ENCODE results near the gene BSND.
A peak's percentile ranks its signal among the peaks of the same experiment; 100 is the strongest.

Gene BSND

DNA sequence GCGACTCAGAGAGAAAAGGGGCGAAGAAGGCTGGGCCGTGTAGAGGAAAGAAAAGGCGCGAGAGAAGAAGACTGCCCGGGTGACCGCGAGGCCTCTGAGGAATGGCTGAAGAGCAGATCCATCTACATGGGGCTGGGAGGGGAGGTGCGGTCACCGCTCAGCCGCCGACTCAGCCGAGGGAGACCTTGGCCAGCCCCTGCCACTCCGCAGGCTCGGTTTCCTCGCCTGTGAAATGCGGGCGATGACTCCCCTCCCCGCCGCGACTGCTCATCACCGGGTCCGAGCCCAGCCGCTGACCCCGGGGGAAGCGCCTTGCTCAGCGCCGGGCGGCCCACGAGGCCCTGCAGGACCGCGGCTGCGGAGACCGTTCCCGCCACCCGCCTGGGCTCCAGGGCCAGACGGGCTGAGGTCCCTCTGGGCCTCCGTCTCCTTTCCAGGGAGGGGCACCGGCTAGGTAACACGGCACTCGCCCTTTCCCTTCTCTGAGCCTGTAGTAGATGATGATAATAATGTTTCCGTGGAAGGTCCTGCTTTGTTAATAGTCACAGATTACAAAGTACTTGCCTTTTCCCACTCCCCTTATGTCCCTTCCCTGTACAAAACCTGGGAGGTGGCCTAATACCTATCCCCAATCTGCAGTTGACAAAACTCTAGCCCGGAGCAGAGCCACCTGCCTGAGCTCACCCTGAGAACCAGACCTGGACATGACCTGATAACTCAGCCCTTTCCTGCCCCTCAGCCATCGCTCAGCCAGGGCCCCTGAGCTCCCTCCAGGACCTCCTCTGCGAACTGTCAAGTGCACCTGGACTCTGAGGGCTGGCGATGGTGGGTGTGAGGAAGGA lies 1.6 kb upstream of the BSND start:
- no peak for DNase-seq (ENCODE audit: low spot score)
- Histone ChIP-seq H3K4me3 (peak overlapping the region; percentile 30), H3K27ac (no peak overlapping the region)
- TF ChIP-seq, protein P1, sequence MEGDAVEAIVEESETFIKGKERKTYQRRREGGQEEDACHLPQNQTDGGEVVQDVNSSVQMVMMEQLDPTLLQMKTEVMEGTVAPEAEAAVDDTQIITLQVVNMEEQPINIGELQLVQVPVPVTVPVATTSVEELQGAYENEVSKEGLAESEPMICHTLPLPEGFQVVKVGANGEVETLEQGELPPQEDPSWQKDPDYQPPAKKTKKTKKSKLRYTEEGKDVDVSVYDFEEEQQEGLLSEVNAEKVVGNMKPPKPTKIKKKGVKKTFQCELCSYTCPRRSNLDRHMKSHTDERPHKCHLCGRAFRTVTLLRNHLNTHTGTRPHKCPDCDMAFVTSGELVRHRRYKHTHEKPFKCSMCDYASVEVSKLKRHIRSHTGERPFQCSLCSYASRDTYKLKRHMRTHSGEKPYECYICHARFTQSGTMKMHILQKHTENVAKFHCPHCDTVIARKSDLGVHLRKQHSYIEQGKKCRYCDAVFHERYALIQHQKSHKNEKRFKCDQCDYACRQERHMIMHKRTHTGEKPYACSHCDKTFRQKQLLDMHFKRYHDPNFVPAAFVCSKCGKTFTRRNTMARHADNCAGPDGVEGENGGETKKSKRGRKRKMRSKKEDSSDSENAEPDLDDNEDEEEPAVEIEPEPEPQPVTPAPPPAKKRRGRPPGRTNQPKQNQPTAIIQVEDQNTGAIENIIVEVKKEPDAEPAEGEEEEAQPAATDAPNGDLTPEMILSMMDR (IDR thresholded peaks at IDR 0.05): no peak

DNA sequence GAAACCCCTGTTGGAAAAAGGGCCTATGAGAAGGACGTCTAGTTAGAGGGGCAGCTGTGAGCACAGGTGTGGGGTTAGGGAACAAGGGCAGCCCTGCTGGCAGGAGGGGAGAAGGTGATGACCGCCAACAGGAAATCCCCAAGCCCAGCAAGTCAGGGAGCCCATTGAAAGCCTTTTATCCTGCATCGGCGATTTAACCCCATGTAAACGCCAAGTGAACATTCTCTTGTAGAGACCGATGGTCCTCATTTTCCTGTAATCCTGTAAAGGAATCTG lies 1.1 kb upstream of the BSND start:
- TF ChIP-seq, protein P1 (IDR thresholded peaks at IDR 0.05): no peak
- H3K27ac ChIP-seq: no peak overlapping the region
- DNase-seq (ENCODE audit: low spot score): no peak
- H3K4me3 ChIP-seq: no peak overlapping the region

DNA sequence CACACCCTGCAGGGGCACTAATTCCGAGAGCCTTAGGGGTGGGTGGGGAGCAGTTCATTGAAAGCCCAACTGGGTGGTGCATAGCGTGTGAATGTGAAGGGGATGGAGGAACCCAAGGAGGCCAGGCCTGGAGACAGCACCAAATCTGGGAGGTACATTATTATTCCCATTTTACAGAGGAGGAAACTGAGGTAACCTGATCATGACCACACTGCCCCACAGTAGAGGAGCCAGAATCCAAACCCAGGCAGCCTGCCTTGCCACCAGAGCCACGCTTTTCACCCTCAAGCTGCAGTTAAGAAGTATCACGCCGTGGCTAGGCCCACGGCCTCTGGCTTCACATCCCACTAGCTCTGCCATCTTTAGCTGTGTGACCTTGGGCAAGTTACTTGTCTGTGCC lies 633 bp upstream of the BSND start:
- no peak overlapping the region for H3K27ac ChIP-seq
- DNase-seq (ENCODE audit: low spot score): no peak
- H3K4me3 ChIP-seq: no peak overlapping the region
- TF ChIP-seq, protein P1 (IDR thresholded peaks at IDR 0.05): no peak

DNA sequence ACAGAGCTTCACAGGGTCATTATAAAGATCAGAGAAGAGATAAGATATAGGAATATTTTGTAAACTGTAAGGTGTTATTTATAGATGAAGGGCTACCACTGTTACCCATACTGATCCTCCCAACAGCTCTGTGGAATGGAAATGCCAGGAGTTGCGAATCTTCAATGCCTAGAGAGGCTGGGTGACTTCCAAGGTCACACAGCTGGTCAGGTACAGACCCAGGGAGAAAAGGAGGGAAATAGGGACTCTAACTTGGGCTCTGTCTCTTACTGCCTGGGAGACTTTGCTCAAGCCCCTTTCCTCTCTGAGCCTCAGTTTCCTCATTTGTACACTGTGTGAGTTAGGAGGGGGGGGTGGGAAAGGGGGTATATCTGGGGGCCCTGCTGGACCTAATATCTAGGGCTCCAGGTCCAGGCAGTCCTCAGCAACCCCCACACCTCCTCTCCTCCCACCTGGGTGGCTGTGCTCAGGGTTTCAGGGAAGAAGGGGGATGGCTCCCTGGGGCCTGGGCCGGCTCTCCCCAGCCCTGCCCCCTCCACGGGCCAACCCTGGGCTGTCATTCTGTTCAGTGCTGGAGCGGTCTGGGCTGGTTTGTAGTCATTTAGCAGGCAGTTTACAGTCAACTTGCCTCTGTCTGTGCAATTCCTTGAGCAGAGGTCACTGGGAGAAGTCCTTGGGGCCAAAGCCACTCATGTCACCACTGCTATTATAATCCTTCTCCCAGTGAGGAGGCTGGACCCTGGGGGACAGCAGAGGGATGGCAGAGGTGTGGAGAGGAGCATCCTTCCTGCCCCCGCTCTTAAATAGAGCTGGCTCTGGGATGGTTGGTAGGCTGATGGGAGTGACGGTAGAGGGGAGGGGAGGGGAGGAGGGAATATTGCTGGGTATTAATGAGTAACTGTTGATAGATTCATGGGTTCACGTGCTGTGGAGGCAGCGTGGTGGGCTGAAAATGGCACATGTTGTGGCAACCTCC lies 1.7 kb downstream of the BSND start:
- H3K27ac ChIP-seq: no peak overlapping the region
- no peak overlapping the region for H3K4me3 ChIP-seq
- no peak for DNase-seq (ENCODE audit: low spot score)
- TF ChIP-seq, protein P1 (IDR thresholded peaks at IDR 0.05): no peak

DNA sequence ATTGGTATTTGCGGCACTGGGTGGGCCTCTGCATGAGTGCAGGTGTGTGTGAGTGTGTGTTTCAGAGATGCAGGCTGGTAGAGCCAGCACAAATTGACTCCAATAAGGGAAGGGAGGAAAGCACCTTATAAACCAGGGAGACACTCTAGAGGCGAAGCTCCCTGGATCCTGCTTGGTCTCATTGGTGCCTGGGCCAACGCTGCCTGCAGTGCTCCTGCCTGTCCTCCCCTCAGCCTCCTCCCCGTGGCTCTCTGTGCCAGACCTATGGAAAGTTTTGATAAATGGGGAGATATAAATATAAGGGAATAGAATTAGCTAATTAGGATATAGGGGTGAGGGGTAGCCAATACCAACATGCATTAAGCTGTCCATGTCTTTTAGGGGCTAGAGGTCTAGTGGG lies 2.6 kb downstream of the BSND start:
- Histone ChIP-seq H3K4me3 (no peak overlapping the region), H3K27ac (no peak overlapping the region)
- DNase-seq (ENCODE audit: low spot score): no peak
- TF ChIP-seq, protein P1 (IDR thresholded peaks at IDR 0.05): no peak

DNA sequence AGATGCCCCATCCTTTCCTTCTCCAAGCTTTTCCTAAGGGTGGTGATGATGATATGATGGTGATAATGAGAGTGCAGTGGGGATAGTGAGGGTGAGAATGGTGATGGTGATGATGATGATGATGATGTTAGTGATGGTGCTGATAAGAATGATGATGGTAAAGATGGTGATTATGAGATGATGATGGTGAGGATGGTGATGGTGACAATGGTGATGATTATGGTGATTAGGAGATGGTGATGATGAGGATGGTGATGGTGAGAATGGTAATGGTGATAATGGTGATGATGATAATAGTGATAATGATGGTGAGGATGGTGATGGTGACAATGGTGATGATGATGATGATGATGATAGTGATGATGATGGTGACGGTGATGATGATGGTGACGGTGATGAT lies 4.0 kb downstream of the BSND start:
- TF ChIP-seq, protein P1 (IDR thresholded peaks at IDR 0.05): no peak
- no peak for DNase-seq (ENCODE audit: low spot score)
- H3K27ac ChIP-seq: no peak overlapping the region
- H3K4me3 ChIP-seq: no peak overlapping the region
